Measurements from ENCODE around the gene PCDH19.

PCDH19 gene

DNA sequence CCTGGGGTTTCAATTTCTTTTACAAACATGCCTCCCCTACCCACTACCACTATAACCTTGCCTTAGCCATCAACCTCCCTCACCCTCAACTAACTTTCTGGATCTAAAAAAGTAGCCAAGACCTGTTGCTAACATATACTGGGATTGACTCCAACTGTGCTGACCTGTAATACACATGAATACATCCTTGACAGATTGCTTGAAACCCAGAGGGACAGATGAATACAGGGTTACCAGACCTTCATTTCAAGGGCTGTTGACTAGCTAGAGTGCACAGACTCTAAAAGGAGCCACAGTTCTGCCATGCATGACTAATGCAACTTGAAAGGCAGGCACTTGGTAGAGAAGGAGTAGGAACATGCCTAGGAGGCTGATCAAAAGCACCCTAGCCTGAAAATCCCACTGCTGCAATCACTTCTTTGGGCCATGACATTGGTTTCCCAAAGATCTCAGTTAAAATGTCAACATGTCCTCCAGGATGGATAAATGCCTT is 121.0 kb downstream of the PCDH19 start:
- DNase-seq, result no peak

- DNase-seq, result no peak
Observed at GRCh38 chrX:100277231-100277630, 132.8 kb downstream of the PCDH19 start.

GRCh38 chrX:100274916-100275315 is 135.2 kb downstream of the PCDH19 start:
- DNase-seq, result no peak

DNA sequence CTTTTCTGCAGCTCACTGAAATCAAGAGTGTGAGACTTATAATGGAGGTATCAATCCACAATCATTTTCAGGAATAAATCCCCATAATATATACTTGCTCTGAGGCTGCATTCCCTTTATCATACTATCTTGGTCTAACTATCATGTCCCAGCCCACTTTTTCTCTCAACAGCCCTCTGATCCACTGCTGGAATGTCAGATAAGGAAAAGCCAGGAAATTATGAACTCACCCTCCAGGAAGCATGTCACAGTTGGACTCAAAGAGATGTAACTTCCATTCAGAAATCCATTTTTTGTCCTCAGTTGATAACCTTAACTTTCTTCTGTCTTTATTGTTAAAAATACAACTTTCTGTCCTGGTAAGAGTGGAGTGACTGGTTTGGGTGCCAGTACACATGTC is 144.9 kb downstream of the PCDH19 start:
- DNase-seq, result no peak

GRCh38 chrX:100264200-100264599 is 145.9 kb downstream of the PCDH19 start:
- DNase-seq, result no peak

- no peak for DNase-seq
Observed at GRCh38 chrX:100263650-100264049, 146.4 kb downstream of the PCDH19 start.

DNA sequence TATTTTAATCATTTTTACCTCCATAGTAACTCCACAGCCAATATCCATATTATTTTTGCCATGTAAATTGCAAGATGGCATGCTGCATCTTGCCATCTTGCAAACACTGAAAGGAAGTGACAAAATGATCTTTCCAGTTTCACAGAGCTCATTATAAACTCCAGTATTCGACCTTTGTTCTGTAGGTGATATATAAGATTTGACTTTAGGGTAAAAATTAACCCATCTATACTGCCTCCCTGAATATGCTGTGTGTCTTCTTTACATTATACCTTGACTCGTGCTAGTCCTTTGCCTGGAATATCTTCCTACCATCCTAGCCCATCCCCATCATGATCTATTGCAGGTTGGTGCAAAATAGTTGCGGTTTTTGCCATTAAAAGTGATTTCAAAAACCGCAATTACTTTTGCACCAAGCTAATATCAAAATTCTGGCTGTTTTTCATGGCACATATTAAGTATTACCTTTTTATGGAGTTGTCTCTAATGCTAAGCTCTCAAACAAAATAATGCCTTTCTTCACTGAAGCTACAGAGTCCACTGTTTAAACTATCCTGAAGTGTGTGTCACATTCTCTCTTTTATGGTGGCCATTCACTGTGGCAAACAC is 161.1 kb downstream of the PCDH19 start:
- no peak for DNase-seq

GRCh38 chrX:100247826-100248225 is 162.2 kb downstream of the PCDH19 start:
- no peak for DNase-seq

DNA sequence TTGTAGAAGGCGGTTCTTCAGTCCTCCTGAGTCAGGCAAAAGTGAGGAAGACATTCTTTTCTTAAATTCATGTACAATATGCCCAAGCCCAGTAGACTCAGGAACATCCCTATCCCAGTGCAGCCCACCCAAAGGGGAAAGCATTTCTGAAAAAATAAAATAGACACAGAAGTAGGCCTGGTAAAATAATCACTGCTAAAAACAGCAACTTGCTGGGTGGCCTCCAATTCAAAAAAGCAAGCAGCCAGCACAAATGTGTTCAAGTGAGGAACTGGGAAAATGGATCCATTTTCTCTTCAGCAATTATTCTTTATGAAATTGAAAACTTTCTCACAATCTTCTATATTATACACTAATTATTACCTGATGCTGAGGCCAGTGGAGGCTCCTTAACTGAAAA is 165.4 kb downstream of the PCDH19 start:
- DNase-seq, result no peak

Measured in stimulated activated naive CD4-positive, alpha-beta T cell treated with Interleukin-2 at 50 U/mL for 16 hours (primary cell).